Gastroesophageal sphincter (tissue), 4 donors: Measurements from ENCODE around the gene GABBR2. TPM values are rescaled to one million over a fixed set of nuclear protein-coding genes. Genes with fewer than 3 reads are reported as not detected.

ENCODE experiments used
- ATAC-seq: fragments of 150-250 bp; one replicate; pipeline ENCODE4 v1.9.1; 2016; ENCODE audit warnings: mild to moderate bottlenecking, moderate library complexity
- H3K27ac ChIP-seq, 4 donors: fragments of 200-600 bp; sonication (generic) in 3 of 4; 1 replicate in 3 of 4; 2 replicates in 1 of 4; pipeline ENCODE4 v1.5.1; 2016 to 2019
- H3K27me3 ChIP-seq: fragments of 200-600 bp; sonication (generic); one replicate; pipeline ENCODE4 v1.5.1; 2019
- H3K36me3 ChIP-seq, 2 donors: fragments of 200-600 bp; sonication (generic); one replicate each; pipeline ENCODE4 v1.5.1; 2019; ENCODE audit warnings: control low read depth in 1 of 2
- H3K4me1 ChIP-seq, 3 donors: fragments of 200-600 bp; sonication (generic); 1 replicate in 2 of 3; 2 replicates in 1 of 3; pipeline ENCODE4 v1.5.1; 2016 to 2019; ENCODE audit warnings: control low read depth in 2 of 3
- H3K4me3 ChIP-seq, 2 donors: fragments of 200-600 bp; sonication (generic); one replicate each; pipeline ENCODE4 v1.5.1; 2019; ENCODE audit warnings: mild to moderate bottlenecking in 1 of 2, moderate library complexity in 1 of 2
- H3K9me3 ChIP-seq, 3 donors: fragments of 200-600 bp; sonication (generic); one replicate each; pipeline ENCODE4 v1.5.1; 2017 to 2019; ENCODE audit warnings: control low read depth in 2 of 3
- CTCF ChIP-seq, 4 experiments: fragments of 200-600 bp in 2 of 4; fragments of 450-650 bp in 2 of 4; sonication (generic) in 1 of 4; IDR thresholded peaks; one replicate each; pipeline ENCODE4 v1.5.1; 2017 to 2019; ENCODE audit warnings: antibody characterized with exemption in 4 of 4, mild to moderate bottlenecking in 2 of 4, moderate library complexity in 2 of 4
- EP300 ChIP-seq: sonication (generic); formaldehyde crosslinking; IDR thresholded peaks from one replicate; pipeline ENCODE4 v1.6.1; 2017; ENCODE audit warnings: antibody characterized with exemption, mild to moderate bottlenecking
- POLR2A ChIP-seq, 2 donors: fragments of 450-650 bp; IDR thresholded peaks; one replicate each; pipeline ENCODE4 v1.6.1; 2017; ENCODE audit warnings: antibody characterized with exemption in 2 of 2, mild to moderate bottlenecking in 2 of 2, moderate library complexity in 1 of 2
- POLR2AphosphoS5 ChIP-seq: sonication (generic); formaldehyde crosslinking; IDR thresholded peaks from one replicate; pipeline ENCODE4 v1.6.1; 2017; ENCODE audit warnings: antibody characterized with exemption
- WGBS, 2 donors: methylation state at CpG; one replicate each; pipeline ENCODE4 v1.1.5; 2018; ENCODE audit warnings: low coverage in 1 of 2; 5-methylcytosine and 5-hydroxymethylcytosine counted together
- total RNA-seq, 4 donors: library from RNA; depleted of rRNA; stranded (reverse); fragments of >200 nt; gene quantifications; one replicate each; pipeline ENCODE4 v1.1.0, GENCODE V29; 2016

GABBR2 gene
- total RNA-seq, 4 donors from 2014 or later: 0.04 to 0.25 TPM; not detected in 2

GRCh38 chr9:98357921-98358535 is 350.7 kb downstream of the GABBR2 start:
- TF ChIP-seq POLR2A (IDR thresholded peaks at IDR 0.05): no peak
- no peak for TF ChIP-seq CTCF (IDR thresholded peaks at IDR 0.05)
- TF ChIP-seq POLR2AphosphoS5: no peak
- no peak for TF ChIP-seq EP300
- ATAC-seq: no peak
- H3K4me3 ChIP-seq: no peak overlapping the region
- WGBS, 2 donors: 81 to 88% methylated on average over 4 of the region's 6 CpGs
- H3K27me3 ChIP-seq: peaks cover 10% of the 10 kb centered on the region
- no peak overlapping the region for H3K27ac ChIP-seq
- H3K4me1 ChIP-seq: no peaks in the 10 kb centered on the region
- no peaks in the 10 kb centered on the region for H3K36me3 ChIP-seq
- H3K9me3 ChIP-seq: no peaks in the 10 kb centered on the region

GRCh38 chr9:98356953-98357690 is 351.6 kb downstream of the GABBR2 start:
- Histone ChIP-seq H3K4me1 (no peaks in the 10 kb centered on the region), H3K36me3 (no peaks in the 10 kb centered on the region), H3K27me3 (peaks cover 19% of the 10 kb centered on the region), H3K9me3 (peaks cover 0 to 8% (median 0%) of the 10 kb centered on the region in 3 donors), H3K27ac (no peak overlapping the region), H3K4me3 (no peak overlapping the region)
- 8 to 58% methylated on average over 3 to 8 of the region's 8 CpGs for WGBS, 2 donors
- no peak for TF ChIP-seq POLR2A (IDR thresholded peaks at IDR 0.05)
- TF ChIP-seq EP300: no peak
- TF ChIP-seq POLR2AphosphoS5: no peak
- TF ChIP-seq CTCF (IDR thresholded peaks at IDR 0.05): no peak
- ATAC-seq: no peak

GRCh38 chr9:98356326-98356725 is 352.4 kb downstream of the GABBR2 start:
- Histone ChIP-seq H3K36me3 (no peaks in the 10 kb centered on the region), H3K4me1 (no peaks in the 10 kb centered on the region), H3K27me3 (peaks cover 24% of the 10 kb centered on the region), H3K4me3 (no peak overlapping the region), H3K27ac (no peak overlapping the region), H3K9me3 (peaks cover 0 to 16% (median 0%) of the 10 kb centered on the region in 3 donors)
- TF ChIP-seq CTCF (IDR thresholded peaks at IDR 0.05): no peak
- no peak for TF ChIP-seq POLR2AphosphoS5
- no peak for TF ChIP-seq POLR2A (IDR thresholded peaks at IDR 0.05)
- TF ChIP-seq EP300: no peak
- ATAC-seq: no peak
- 48 to 66% methylated on average over 2 to 4 of the region's 4 CpGs for WGBS, 2 donors

- H3K4me3 ChIP-seq: no peak overlapping the region
- peaks cover 0 to 20% (median 0%) of the 10 kb centered on the region in 3 donors for H3K9me3 ChIP-seq
- H3K36me3 ChIP-seq: no peaks in the 10 kb centered on the region
- peaks cover 25% of the 10 kb centered on the region for H3K27me3 ChIP-seq
- H3K4me1 ChIP-seq: no peaks in the 10 kb centered on the region
- H3K27ac ChIP-seq: no peak overlapping the region
- ATAC-seq: no peak
- 0% methylated on average over 1 of the region's 1 CpG for WGBS, 2 donors
- no peak for TF ChIP-seq POLR2A (IDR thresholded peaks at IDR 0.05)
- no peak for TF ChIP-seq POLR2AphosphoS5
- TF ChIP-seq EP300: no peak
- no peak for TF ChIP-seq CTCF (IDR thresholded peaks at IDR 0.05)
Observed at GRCh38 chr9:98351370-98351769, 357.4 kb downstream of the GABBR2 start.

GRCh38 chr9:98347642-98348041 is 361.1 kb downstream of the GABBR2 start:
- no peaks in the 10 kb centered on the region for H3K4me1 ChIP-seq
- H3K36me3 ChIP-seq: no peaks in the 10 kb centered on the region
- peaks cover 0 to 17% (median 0%) of the 10 kb centered on the region in 3 donors for H3K9me3 ChIP-seq
- H3K4me3 ChIP-seq: no peak overlapping the region
- 80% methylated on average over 3 of the region's 3 CpGs; no CpG with 5 or more reads in 1 of the 2 donors for WGBS, 2 donors
- H3K27ac ChIP-seq: no peak overlapping the region
- H3K27me3 ChIP-seq: peaks cover 38% of the 10 kb centered on the region
- TF ChIP-seq CTCF (IDR thresholded peaks at IDR 0.05) (no peak), POLR2AphosphoS5 (no peak), POLR2A (IDR thresholded peaks at IDR 0.05) (no peak), EP300 (no peak)
- ATAC-seq: no peak
